IPS-11a (cell line): ENCODE data around the gene DIDO1.
"Not testable (repeated sequence)": the region's sequence is repeated elsewhere in the genome, so short reads cannot be mapped to it uniquely, and the experiment has no call there.

Experiments
- H3K4me3 ChIP-seq: one replicate; pipeline ENCODE4 v1.5.1; 2013; ENCODE audit warnings: low read depth, low read length, control low read depth

The DIDO1 gene

DNA sequence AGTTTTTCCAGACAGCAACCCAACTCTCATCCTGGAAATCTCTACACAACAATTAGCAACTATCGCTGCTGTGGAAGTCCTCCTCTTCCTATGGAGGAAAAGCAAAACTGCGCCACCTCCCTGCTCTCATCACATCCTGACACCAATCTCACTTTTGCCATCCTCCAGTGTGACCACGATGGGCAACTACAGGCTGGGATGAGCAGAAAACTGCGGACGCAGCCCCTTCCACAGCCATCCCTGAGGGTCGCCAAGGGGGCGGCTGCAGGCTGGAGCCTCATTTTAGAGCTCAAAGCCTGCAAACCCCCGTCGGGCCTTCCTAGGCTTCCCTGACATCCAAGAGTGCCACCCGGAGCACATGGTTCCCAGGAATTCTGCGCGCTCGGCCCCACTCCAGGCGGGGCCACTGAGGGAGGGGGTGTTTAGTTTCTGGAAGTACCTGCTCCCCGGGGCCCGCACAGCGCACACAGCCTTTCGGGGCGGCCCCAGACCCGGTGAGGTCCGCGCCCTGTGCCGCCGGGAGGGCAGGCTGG lies 65.8 kb downstream of the DIDO1 start:
- H3K4me3 ChIP-seq: peak overlapping the region; percentile 43

DNA sequence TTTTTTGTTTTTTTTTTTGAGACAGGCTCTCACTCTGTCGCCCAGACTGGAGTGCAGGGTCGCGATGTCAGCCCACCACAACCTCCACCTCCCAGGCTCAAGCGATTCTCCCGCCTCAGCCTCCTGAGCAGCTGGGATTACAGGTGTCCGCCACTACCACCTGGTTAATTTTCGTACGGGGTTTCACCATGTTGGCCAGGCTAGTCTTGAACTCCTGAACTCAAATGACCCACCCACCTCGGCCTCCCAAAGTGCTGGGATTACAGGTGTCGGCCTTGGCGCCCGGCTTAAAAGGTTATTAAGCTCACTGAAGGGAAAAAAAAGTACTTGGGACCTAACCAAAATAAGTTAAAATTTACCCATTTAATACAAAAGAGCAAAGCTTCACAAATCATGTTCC lies 66.6 kb downstream of the DIDO1 start:
- H3K4me3 ChIP-seq: no peak overlapping the region

DNA sequence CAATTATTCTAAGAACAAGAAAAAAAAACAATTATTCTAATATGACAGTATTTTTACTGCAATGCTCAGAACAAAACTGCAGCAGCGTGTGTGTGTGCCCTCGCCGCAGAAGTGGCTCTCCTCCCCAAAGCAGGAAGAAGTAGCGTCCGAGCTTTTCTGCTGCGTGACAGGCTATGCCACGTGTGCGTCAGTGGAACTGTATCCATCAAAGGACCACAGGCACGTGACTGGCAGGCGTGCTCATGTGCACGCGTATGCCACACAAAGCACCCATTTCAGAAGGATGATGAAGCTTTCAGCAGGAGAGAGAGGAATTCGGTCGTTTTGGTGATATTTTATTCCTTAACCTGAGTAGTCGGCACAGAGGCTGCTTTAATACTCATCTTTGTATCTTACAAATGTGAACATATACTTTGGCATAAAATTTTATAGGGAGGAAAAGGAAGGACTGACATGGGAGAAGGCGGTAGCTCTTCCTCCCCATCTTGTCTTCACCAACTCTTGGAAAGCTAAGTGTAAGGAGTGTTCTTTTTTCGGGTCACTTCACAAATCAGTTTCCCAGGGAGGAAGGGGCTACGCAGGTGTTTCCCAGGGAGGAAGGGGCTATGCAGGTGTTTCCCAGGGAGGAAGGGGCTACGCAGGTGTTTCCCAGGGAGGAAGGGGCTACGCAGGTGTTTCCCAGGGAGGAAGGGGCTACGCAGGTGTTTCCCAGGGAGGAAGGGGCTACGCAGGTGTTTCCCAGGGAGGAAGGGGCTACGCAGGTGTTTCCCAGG lies 68.1 kb downstream of the DIDO1 start:
- H3K4me3 ChIP-seq: no peak overlapping the region

DNA sequence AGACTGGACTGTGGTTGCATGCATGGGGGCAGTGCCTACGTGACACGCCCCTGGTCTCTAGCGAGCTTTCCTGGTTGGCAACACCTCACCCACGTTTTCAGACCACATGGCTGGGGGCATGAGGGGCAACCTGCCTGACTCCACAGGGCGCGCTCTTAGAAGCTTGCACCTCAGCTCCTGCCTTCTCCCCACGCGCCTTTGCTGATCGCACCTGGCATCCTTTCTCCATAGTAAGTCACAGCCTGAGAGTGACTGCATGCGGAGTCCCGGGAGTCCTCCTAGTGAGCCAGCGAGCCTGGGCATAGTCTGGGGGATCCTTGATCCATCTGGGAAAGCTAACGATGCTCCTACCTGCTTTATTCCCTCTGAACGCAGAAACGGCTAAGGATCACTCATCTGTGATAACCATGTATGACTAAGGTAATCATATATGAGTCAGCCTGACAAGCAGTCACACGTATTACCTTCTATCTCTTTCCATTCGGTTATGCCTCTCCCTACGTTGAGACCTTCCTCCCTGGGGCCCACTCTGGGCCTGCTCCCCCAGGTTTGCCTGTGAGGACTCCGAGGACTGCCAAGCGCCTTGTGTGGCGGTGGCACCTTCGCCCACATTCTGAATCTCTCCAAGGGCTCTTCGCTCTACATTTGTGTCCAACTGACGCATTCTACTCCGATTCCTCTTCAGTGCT lies 69.2 kb downstream of the DIDO1 start:
- H3K4me3 ChIP-seq: no peak overlapping the region

DNA sequence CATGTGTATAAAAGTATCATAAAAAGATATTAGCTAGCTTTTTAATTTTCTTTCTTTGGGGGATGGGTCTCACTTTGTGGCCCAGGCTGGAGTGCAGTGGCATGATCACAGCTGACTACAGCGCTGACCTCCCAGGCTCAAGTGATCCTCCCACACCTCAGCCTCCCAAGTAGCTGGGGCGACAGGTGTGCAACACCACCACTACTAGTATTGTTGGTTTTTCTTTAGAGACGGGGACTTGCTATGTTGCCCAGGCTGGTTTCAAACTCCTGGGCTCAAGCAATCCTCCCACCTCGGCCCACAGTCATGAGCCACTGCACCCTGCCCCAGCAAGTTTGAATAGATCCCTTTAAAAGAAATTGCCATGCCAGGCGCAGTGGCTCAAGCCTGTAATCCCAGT lies 71.2 kb downstream of the DIDO1 start:
- no peak overlapping the region for H3K4me3 ChIP-seq

DNA sequence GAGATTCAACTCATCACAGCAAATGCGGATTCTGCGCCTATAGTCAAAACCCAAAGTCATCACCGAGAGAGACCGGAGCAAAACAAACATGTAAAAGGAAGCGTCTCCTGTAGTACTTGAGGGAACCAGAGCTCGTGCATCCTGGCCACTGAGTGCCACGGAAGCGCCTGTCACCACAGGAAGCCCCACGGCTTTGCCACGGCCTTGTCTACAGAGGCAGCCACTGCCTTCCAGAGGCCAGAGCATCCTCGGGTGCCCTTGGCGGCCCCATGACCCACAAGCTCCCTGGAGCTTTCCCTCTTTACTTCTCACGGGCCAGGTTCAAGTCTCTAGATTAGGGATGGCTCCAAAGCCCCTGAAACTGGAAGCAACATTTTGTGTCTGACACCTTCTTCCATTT lies 72.2 kb downstream of the DIDO1 start:
- no peak overlapping the region for H3K4me3 ChIP-seq

DNA sequence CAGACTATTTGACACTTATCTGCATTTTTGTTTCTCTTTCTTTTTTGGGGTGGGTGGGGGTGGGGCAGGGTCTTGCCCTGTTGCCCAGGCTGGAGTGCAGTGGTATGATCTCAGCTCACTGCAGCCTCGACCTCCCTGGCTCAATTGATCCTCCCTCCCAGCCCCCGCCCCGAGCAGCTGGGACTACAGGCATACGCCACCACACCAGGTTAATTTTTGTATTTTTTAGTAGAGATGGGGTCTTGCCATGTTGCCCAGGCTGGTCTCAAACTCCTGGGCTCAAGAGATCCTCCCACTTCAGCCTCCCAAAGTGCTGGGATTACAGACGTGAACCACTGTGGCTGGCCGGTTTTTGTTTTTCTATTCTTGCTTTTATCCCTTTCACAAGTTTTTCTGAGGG lies 73.0 kb downstream of the DIDO1 start:
- not testable (repeated sequence) for H3K4me3 ChIP-seq

DNA sequence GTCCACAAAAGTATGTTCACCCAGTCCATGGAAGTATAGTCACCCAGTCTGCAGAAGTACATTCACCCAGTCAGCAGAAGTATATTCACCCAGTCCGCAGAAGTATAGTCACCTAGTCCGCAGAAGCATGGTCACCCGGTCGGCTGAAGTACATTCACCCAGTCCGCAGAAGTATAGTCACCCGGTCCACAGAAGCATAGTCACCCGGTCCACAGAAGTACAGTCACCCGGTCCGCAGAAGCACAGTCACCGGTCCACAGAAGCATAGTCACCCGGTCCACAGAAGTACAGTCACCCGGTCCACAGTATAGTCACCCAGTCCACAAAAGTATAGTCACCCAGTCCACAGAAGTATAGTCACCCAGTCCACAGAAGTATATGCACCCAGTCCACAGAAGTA lies 73.5 kb downstream of the DIDO1 start:
- H3K4me3 ChIP-seq: no peak overlapping the region

DNA sequence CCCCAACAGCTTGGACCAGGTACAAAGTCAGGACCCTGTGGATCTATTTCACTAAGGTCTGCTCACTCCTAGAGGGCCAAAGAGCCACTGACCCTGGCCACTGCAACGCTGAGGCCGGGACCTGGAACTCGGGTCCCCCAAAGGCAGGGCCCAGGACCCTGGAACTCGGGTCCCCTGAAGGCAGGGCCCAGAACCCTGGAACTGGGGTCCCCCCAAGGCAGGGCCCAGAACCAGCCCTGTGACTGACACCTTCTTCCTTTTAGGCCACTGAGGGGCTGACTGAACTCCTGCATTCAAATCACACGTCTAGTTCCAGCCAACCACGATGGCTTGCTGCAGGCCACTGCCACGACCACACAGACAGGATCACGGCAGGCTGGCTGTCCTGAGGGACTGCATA lies 74.1 kb downstream of the DIDO1 start:
- H3K4me3 ChIP-seq: no peak overlapping the region

DNA sequence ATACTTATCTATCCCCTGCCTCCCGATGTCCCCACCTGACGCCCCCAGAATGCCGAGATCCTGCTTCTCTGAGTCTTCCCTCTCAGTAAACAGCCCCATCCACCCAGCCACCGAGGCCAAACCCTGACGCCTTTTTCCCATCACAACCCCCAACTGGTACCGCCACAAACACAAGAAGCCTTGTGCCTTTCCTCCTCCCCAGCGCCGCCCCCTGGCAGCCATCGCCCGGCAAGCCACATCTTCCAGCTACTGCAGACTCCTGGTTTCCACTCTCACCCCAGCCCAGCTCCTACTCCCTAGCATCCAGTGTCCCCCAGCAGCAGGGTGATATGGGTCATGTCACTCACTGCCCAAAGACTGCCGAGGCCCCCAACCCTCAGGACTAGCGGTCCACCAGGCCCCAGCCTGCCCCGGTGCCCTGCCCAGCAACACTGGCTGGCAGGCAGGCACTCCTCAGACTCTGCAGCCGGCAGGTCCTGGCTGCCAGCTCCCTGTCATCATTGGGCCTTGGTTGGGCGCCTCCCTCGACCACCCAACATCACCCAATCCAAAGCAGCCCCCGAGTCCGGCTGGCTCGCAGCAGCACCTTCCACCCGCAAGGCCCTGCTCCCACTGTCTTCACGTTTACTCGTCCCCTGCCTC lies 75.9 kb downstream of the DIDO1 start:
- no peak overlapping the region for H3K4me3 ChIP-seq

DNA sequence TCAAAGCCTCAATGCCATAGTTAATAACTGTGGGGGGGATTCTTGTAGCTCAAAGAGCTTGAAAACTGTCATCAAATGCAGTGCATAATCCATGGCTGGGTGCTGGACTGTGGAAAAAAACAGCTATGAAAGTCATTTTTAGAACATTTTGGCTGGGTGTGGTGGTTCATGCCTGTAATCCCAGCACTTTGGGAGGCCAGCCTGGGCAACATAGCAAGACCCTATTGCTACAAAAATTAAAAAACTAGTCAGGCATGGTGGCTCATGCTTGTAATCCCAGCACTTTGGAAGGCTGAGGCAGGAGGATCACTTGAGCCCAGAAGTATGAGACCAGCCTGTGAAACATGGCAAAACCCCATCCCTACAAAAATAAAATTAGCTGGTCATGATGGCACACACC lies 76.9 kb downstream of the DIDO1 start:
- H3K4me3 ChIP-seq: no peak overlapping the region

DNA sequence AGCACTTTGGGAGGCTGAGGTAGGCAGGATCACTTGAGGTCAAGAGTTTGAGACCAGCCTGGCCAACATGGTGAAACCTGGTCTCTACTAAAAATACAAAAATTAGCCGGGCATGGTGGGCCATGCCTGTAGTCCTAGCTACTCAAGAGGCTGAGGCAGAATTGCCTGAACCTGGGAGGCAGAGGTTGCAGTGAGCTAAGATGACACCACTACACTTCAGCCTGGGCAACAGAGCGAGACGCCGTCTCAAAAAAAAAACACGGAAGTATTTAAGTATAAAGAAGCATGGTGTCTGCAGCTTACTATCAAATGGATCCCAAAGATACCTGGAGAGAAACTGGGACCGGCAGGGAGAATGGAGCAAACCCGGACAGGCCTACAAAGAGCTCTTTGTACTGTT lies 77.4 kb downstream of the DIDO1 start:
- not testable (repeated sequence) for H3K4me3 ChIP-seq

DNA sequence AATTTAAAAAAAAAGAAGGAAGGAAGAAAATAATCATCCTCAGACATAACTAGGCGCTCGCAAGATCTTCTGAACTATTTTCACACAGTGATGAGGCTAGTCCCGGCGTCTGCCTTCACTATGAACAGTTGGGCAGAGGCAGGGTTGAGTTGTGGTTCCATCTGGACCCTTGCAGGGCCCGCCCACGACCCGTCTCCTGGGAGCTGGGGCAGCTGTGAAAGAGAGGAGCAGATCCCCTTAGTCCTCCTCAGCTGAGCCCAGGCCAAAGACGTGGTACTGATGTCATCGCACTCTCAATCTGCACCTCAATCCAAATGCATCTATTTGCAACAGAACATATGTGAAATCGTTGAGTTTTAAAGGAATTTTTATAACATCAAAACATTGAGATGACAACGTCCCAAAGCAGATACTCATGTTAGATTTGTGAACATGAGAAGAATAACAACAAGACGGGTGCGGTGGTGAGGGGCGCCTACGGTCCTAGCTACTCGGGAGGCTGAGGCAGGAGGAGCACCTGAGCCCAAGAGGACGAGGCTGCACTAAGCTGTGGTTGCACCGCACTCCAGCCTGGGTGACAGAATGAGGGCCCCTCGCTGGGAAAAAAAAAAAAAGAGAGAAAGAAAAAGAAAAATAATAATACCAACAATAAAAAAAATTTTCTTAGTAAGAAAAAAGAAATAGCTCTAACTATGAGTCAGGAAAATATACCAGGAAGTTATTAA lies 80.0 kb downstream of the DIDO1 start:
- H3K4me3 ChIP-seq: no peak overlapping the region

DNA sequence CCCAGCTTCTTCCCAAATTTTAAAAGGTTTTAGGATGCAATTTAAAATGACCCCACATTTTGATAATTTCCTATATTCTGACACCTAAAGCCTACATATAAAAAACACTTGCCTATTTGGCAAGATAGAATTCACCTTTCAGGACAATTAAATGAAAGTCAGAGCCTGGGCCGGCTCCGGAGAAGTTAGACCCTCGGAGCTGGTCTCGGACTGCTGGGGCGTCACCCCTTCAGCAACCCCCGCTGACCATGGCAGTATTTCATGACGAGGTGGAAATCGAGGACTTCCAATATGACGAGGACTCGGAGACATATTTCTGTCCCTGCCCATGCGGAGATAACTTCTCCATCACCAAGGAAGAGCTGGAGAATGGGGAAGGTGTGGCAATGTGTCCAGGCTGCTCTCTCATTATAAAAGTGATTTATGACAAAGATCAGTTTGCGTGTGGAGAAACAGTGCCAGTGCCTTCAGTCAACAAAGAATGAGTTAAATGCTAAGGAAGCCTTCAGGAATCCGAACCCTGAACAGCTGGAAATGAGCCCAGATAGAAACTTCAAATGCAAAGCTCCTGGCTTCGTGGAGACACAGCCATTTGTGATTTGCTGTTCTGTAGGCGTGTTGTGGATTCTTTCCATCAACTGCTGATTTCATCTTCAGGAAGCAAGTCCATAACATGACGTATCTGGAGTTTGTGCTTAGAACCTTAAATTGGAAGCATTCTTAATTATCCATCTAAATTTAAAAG lies 80.7 kb downstream of the DIDO1 start:
- no peak overlapping the region for H3K4me3 ChIP-seq

DNA sequence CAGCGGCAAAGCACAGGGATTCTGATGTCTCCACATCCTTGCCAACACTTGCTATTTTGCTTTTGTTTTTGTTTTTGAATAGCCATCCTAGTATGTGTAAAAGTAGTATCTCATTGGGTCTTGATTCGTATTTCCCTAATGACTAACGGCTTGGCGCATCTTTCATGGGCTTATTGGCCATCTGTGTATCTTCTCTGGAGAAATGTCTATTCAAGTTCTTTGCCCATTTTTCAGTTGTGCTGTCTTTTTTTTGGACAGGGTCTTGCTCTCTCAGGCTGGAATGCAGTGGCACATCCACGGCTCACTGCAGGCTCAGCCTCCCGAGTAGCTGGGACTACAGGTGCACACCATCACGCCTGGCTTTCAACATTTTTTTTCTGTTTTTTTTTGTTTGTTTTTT lies 82.1 kb downstream of the DIDO1 start:
- H3K4me3 ChIP-seq: no peak overlapping the region

DNA sequence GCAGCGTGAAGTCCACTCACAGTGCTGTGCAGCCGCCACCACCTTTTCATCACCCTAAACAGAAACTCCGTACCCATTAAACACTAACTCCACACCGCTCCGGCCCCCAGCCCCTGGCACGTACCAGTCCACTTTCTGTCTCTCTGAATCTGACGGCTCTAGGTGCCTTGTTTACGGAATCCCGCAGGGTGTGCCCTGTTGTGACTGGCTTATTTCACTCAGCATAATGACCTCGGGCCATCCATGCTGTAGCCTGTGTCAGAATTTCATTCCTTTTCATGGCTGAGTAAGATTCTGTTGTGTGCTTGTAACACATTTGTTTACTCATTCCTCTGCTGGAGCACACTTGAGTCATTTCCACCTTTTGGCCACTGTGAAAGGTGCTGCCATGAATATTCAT lies 82.6 kb downstream of the DIDO1 start:
- H3K4me3 ChIP-seq: no peak overlapping the region

DNA sequence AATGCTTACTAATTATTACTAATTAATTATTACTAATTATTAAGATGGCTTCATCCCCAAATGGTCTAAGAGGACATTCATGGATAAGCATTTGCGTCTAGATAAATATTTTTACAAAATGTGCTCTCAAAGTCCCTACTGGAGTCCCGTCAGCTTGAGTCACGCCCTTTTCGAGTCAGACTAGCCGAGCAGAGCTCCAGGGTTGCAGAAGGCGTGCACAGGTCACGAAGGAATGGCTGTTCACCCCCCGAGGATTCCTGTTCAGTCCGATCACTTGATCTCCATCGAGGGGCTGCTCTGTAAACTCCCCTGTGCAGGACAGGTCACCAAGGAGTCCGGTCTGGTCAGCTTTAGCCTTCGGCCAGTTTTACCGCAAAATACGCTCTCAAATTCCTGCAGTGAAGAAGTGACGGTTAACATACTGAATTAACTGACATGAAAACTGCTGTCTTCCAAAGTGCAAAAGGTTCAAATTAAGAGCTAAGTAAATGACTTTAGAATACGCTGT lies 84.5 kb downstream of the DIDO1 start:
- no peak overlapping the region for H3K4me3 ChIP-seq

DNA sequence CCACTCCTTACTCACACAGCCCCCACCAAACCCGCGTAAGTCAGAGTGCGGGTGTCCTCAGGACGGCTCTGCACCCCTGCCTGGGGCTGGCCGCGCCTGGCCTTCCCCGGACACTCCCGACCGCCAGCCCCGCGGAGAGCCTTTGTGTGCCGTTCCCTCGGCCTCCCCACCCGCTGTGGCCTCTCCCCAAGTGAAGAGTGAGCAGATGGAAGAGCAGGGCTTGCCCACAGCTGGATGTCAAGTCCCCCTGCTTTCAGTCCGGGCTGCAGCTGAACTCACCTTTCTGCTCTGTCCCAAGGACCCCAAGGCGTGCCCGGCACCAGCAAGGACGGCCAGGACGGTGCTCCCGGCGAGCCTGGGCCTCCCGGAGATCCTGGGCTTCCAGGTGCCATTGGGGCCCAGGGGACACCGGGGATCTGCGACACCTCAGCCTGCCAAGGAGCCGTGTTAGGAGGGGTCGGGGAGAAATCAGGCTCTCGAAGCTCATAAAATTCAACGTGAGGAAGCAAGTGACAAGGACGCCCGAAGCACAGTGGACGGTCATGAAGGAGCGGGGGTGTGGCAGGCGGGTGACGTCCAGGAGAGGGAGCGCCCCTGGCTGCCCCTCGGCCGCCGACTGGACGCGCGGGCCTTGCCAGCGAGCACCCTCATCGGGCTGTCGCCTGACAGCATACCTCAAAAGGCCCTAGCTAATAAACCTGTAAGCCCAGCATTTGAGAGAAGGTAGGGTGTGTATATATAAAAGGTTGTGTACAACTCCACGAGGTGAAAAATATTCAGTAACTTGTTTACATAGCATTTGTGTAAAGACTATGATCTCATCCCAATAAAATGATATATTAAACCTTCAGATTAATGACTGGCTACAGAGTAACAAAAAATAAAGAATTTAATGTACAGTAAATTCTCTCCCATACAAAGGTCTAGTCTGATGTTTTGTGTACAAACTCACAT lies 85.8 kb downstream of the DIDO1 start:
- H3K4me3 ChIP-seq: no peak overlapping the region

DNA sequence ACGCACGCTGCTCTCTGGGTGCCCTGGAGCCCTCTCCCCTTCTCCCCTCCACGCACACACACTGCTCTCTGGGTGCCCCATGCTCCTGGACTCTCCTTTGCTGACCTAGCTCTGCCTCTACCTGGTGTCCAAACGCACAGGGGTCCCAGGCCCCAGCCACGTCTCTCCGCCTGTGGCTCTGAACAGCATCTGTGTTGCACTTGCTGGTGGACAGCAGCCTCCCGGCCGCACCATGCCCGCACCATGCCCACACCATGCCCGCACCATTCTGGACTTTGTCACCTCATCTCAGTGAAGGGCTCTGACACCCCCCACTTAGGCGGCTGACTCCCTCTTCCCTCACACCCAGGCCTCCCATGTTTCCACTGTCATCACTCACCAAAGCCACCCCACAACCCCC lies 86.5 kb downstream of the DIDO1 start:
- no peak overlapping the region for H3K4me3 ChIP-seq
